Measurements from ENCODE around the gene PDCD1LG2. TPM values are rescaled to one million over a fixed set of nuclear protein-coding genes. Genes with fewer than 3 reads are reported as not detected.

The PDCD1LG2 gene
- total RNA-seq, 2 donors from 2014 or later = 0.55 to 1.7 TPM

GRCh38 chr9:5524090-5524489 lies 13.8 kb downstream of the PDCD1LG2 start:
- H3K9me3 Mint-ChIP-seq = no peaks in the 10 kb centered on the region

GRCh38 chr9:5529683-5530221 lies 19.4 kb downstream of the PDCD1LG2 start:
- DNase-seq (ENCODE audit: low spot score) = no peak
- ATAC-seq = no peak
- no peak overlapping the region for H3K4me3 Mint-ChIP-seq
- H3K27ac Mint-ChIP-seq = no peak overlapping the region
- peaks cover 9 to 15% of the 10 kb centered on the region in 2 donors for H3K4me1 Mint-ChIP-seq (ENCODE audit: low read depth in 2 of 2)
- no peaks in the 10 kb centered on the region for H3K9me3 Mint-ChIP-seq
- H3K27me3 Mint-ChIP-seq = peaks cover 0 to 7% of the 10 kb centered on the region in 2 donors
- H3K36me3 Mint-ChIP-seq = no peaks in the 10 kb centered on the region

More at GRCh38 chr9:5524090-5524489, 13.8 kb downstream of the PDCD1LG2 start:
- no peaks in the 10 kb centered on the region for H3K36me3 Mint-ChIP-seq
- no peak for ATAC-seq
- peaks cover 0 to 6% of the 10 kb centered on the region in 2 donors for H3K27me3 Mint-ChIP-seq
- H3K27ac Mint-ChIP-seq = no peak overlapping the region
- H3K4me1 Mint-ChIP-seq (ENCODE audit: low read depth in 2 of 2) = peaks cover 7 to 8% of the 10 kb centered on the region in 2 donors
- no peak for DNase-seq (ENCODE audit: low spot score)
- no peak overlapping the region for H3K4me3 Mint-ChIP-seq

- ATAC-seq (no peak), DNase-seq (ENCODE audit: low spot score) (no peak)
- H3K9me3 Mint-ChIP-seq = no peaks in the 10 kb centered on the region
- peak overlapping the region; percentile 8 for H3K4me3 Mint-ChIP-seq
- H3K36me3 Mint-ChIP-seq = no peaks in the 10 kb centered on the region
- peak overlapping the region; percentile 3 to 15 for H3K27ac Mint-ChIP-seq
- peaks cover 13 to 19% of the 10 kb centered on the region in 2 donors for H3K4me1 Mint-ChIP-seq (ENCODE audit: low read depth in 2 of 2)
- peaks cover 0 to 7% of the 10 kb centered on the region in 2 donors for H3K27me3 Mint-ChIP-seq
These were observed 21.0 kb downstream of the PDCD1LG2 start for GRCh38 chr9:5531101-5531882.

- Mint-ChIP-seq H3K27ac (peak overlapping the region in 1 of 2 donors; percentile 15), H3K9me3 (no peaks in the 10 kb centered on the region), H3K36me3 (no peaks in the 10 kb centered on the region), H3K4me1 (ENCODE audit: low read depth in 2 of 2) (peaks cover 18 to 24% of the 10 kb centered on the region in 2 donors), H3K4me3 (no peak overlapping the region), H3K27me3 (peaks cover 0 to 7% of the 10 kb centered on the region in 2 donors)
- ATAC-seq = no peak
- no peak for DNase-seq (ENCODE audit: low spot score)
These were observed 22.0 kb downstream of the PDCD1LG2 start for GRCh38 chr9:5532306-5532705.

- H3K27me3 Mint-ChIP-seq = peaks cover 0 to 7% of the 10 kb centered on the region in 2 donors
- H3K9me3 Mint-ChIP-seq = no peaks in the 10 kb centered on the region
- H3K4me3 Mint-ChIP-seq = no peak overlapping the region
- no peak for ATAC-seq
- H3K27ac Mint-ChIP-seq = no peak overlapping the region
- no peak for DNase-seq (ENCODE audit: low spot score)
- no peaks in the 10 kb centered on the region for H3K36me3 Mint-ChIP-seq
- H3K4me1 Mint-ChIP-seq (ENCODE audit: low read depth in 2 of 2) = peaks cover 18 to 24% of the 10 kb centered on the region in 2 donors
These were observed 22.5 kb downstream of the PDCD1LG2 start for GRCh38 chr9:5532790-5533189.

GRCh38 chr9:5536684-5537083 lies 26.4 kb downstream of the PDCD1LG2 start:
- H3K27ac Mint-ChIP-seq = no peak overlapping the region
- H3K9me3 Mint-ChIP-seq = no peaks in the 10 kb centered on the region
- no peak for ATAC-seq
- H3K4me3 Mint-ChIP-seq = no peak overlapping the region
- no peak for DNase-seq (ENCODE audit: low spot score)
- H3K4me1 Mint-ChIP-seq (ENCODE audit: low read depth in 2 of 2) = peaks cover 10 to 13% of the 10 kb centered on the region in 2 donors
- H3K27me3 Mint-ChIP-seq = peaks cover 0 to 15% of the 10 kb centered on the region in 2 donors
- H3K36me3 Mint-ChIP-seq = no peaks in the 10 kb centered on the region

- Mint-ChIP-seq H3K27ac (no peak overlapping the region), H3K4me3 (no peak overlapping the region), H3K4me1 (ENCODE audit: low read depth in 2 of 2) (no peaks in the 10 kb centered on the region), H3K36me3 (no peaks in the 10 kb centered on the region), H3K9me3 (no peaks in the 10 kb centered on the region), H3K27me3 (peaks cover 0 to 9% of the 10 kb centered on the region in 2 donors)
- ATAC-seq (no peak), DNase-seq (ENCODE audit: low spot score) (no peak)
These were observed 33.8 kb downstream of the PDCD1LG2 start for GRCh38 chr9:5543875-5544702.

GRCh38 chr9:5549658-5550650 lies 39.6 kb downstream of the PDCD1LG2 start:
- no peak overlapping the region for H3K27ac Mint-ChIP-seq
- DNase-seq (ENCODE audit: low spot score) (no peak), ATAC-seq (no peak)
- H3K27me3 Mint-ChIP-seq = peaks cover 0 to 3% of the 10 kb centered on the region in 2 donors
- no peaks in the 10 kb centered on the region for H3K9me3 Mint-ChIP-seq
- H3K4me1 Mint-ChIP-seq (ENCODE audit: low read depth in 2 of 2) = peaks cover 0 to 13% of the 10 kb centered on the region in 2 donors
- peaks cover 14% of the 10 kb centered on the region for H3K36me3 Mint-ChIP-seq
- no peak overlapping the region for H3K4me3 Mint-ChIP-seq

GRCh38 chr9:5551368-5552150 lies 41.2 kb downstream of the PDCD1LG2 start:
- no peaks in the 10 kb centered on the region for H3K9me3 Mint-ChIP-seq
- no peak overlapping the region for H3K27ac Mint-ChIP-seq
- DNase-seq (ENCODE audit: low spot score) (no peak), ATAC-seq (no peak)
- peaks cover 0 to 3% of the 10 kb centered on the region in 2 donors for H3K27me3 Mint-ChIP-seq
- no peak overlapping the region for H3K4me3 Mint-ChIP-seq
- H3K4me1 Mint-ChIP-seq (ENCODE audit: low read depth in 2 of 2) = peaks cover 0 to 17% of the 10 kb centered on the region in 2 donors
- H3K36me3 Mint-ChIP-seq = peaks cover 14% of the 10 kb centered on the region

GRCh38 chr9:5552301-5552700 lies 42.0 kb downstream of the PDCD1LG2 start:
- Mint-ChIP-seq H3K4me1 (ENCODE audit: low read depth in 2 of 2) (peaks cover 6 to 24% of the 10 kb centered on the region in 2 donors), H3K36me3 (peaks cover 14% of the 10 kb centered on the region), H3K27ac (peak overlapping the region in 1 of 2 donors; percentile 93), H3K27me3 (peaks cover 0 to 3% of the 10 kb centered on the region in 2 donors), H3K4me3 (no peak overlapping the region), H3K9me3 (no peaks in the 10 kb centered on the region)
- no peak for DNase-seq (ENCODE audit: low spot score)
- ATAC-seq = no peak

GRCh38 chr9:5553211-5553610 lies 42.9 kb downstream of the PDCD1LG2 start:
- Mint-ChIP-seq H3K9me3 (no peaks in the 10 kb centered on the region), H3K4me1 (ENCODE audit: low read depth in 2 of 2) (peaks cover 15 to 33% of the 10 kb centered on the region in 2 donors), H3K27ac (peak overlapping the region in 1 of 2 donors; percentile 93), H3K27me3 (peaks cover 0 to 3% of the 10 kb centered on the region in 2 donors), H3K36me3 (peaks cover 14% of the 10 kb centered on the region), H3K4me3 (no peak overlapping the region)
- no peak for ATAC-seq
- no peak for DNase-seq (ENCODE audit: low spot score)

GRCh38 chr9:5554254-5554653 lies 43.9 kb downstream of the PDCD1LG2 start:
- H3K27me3 Mint-ChIP-seq = peaks cover 0 to 3% of the 10 kb centered on the region in 2 donors
- H3K4me3 Mint-ChIP-seq = peak overlapping the region; percentile 71
- H3K4me1 Mint-ChIP-seq (ENCODE audit: low read depth in 2 of 2) = peaks cover 21 to 40% of the 10 kb centered on the region in 2 donors
- peak overlapping the region; percentile 14 to 93 for H3K27ac Mint-ChIP-seq
- H3K9me3 Mint-ChIP-seq = no peaks in the 10 kb centered on the region
- ATAC-seq = peak in 1 of 2 donors; percentile 87
- peaks cover 20% of the 10 kb centered on the region for H3K36me3 Mint-ChIP-seq
- DNase-seq (ENCODE audit: low spot score) = no peak

All from natural killer cell treated with Interleukin-12 subunit alpha and Interleukin-12 subunit beta and Interleukin-15 and Interleukin-18, amount 100 ng/mL, for 72 hours (primary cell).